HG03378 (cell line): ENCODE results near the gene C17orf113.

ENCODE experiments used
- ATAC-seq: cut with Tn5 transposase; IDR thresholded peaks from one replicate; pipeline ENCODE4 v1.9.1; 2021; ENCODE audit warnings: mild to moderate bottlenecking, moderate library complexity; ENCODE audit not compliant: unreplicated experiment

Gene C17orf113

GRCh38 chr17:42072323-42073187 lies 22.2 kb upstream of the C17orf113 start:
- ATAC-seq = no peak

GRCh38 chr17:42071810-42072209 lies 21.4 kb upstream of the C17orf113 start:
- ATAC-seq = no peak

GRCh38 chr17:42068979-42069378 lies 18.6 kb upstream of the C17orf113 start:
- no peak for ATAC-seq

GRCh38 chr17:42067371-42068091 lies 17.1 kb upstream of the C17orf113 start:
- ATAC-seq = no peak

GRCh38 chr17:42065201-42065600 lies 14.8 kb upstream of the C17orf113 start:
- no peak for ATAC-seq

- ATAC-seq = no peak
These were observed 12.3 kb upstream of the C17orf113 start for GRCh38 chr17:42062681-42063080.

- ATAC-seq = no peak
These were observed 11.5 kb upstream of the C17orf113 start for GRCh38 chr17:42061646-42062487.

GRCh38 chr17:42060231-42060630 lies 9.8 kb upstream of the C17orf113 start:
- no peak for ATAC-seq

- ATAC-seq = no peak
These were observed 9.4 kb upstream of the C17orf113 start for GRCh38 chr17:42059815-42060214.

GRCh38 chr17:42058063-42058462 lies 7.7 kb upstream of the C17orf113 start:
- ATAC-seq = no peak

- ATAC-seq = no peak
These were observed 6.2 kb upstream of the C17orf113 start for GRCh38 chr17:42056635-42057034.

- ATAC-seq = no peak
These were observed 5.1 kb upstream of the C17orf113 start for GRCh38 chr17:42055496-42055895.

- no peak for ATAC-seq
These were observed 4.6 kb upstream of the C17orf113 start for GRCh38 chr17:42055027-42055426.

- ATAC-seq = no peak
These were observed 3.5 kb upstream of the C17orf113 start for GRCh38 chr17:42053731-42054500.

GRCh38 chr17:42052346-42052877 lies 2.0 kb upstream of the C17orf113 start:
- ATAC-seq = no peak

- no peak for ATAC-seq
These were observed 1.2 kb upstream of the C17orf113 start for GRCh38 chr17:42051645-42052044.

GRCh38 chr17:42051013-42051400 lies 606 bp upstream of the C17orf113 start:
- ATAC-seq = no peak

GRCh38 chr17:42049834-42050392 lies 488 bp downstream of the C17orf113 start:
- no peak for ATAC-seq

GRCh38 chr17:42047343-42047742 lies 3.1 kb downstream of the C17orf113 start:
- no peak for ATAC-seq

GRCh38 chr17:42045719-42046118 lies 4.7 kb downstream of the C17orf113 start:
- ATAC-seq = no peak
